ENCODE data around the gene P2RX7.

DNA sequence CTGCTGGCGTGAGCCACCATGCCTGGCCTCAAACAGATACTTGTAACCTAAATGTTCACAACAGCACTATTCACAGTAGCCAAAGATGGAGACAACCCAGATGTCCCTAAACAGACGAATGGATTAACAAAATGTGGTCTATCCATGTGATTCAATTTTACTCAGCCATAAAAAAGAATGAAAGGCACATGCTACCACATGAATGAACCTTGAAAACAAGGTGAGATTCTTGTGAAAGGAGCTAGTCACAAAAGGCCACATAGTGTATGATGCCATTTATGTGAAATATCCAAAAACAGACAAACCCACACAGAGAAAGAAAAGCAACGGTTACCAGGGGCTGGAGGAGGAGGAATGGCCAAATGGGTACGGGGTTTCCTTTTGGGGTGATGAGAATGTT is 19.6 kb upstream of the P2RX7 start:
- TF ChIP-seq, protein P1, sequence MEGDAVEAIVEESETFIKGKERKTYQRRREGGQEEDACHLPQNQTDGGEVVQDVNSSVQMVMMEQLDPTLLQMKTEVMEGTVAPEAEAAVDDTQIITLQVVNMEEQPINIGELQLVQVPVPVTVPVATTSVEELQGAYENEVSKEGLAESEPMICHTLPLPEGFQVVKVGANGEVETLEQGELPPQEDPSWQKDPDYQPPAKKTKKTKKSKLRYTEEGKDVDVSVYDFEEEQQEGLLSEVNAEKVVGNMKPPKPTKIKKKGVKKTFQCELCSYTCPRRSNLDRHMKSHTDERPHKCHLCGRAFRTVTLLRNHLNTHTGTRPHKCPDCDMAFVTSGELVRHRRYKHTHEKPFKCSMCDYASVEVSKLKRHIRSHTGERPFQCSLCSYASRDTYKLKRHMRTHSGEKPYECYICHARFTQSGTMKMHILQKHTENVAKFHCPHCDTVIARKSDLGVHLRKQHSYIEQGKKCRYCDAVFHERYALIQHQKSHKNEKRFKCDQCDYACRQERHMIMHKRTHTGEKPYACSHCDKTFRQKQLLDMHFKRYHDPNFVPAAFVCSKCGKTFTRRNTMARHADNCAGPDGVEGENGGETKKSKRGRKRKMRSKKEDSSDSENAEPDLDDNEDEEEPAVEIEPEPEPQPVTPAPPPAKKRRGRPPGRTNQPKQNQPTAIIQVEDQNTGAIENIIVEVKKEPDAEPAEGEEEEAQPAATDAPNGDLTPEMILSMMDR (IDR thresholded peaks at IDR 0.05 in 2 of 3, conservative IDR thresholded peaks at IDR 0.05 in 1 of 3; ENCODE audit: insufficient read depth in 2 of 3, low read depth in 1 of 3, low read length in 3 of 3), result no peak
- no peak for TF ChIP-seq NELFE (IDR thresholded peaks at IDR 0.05; ENCODE audit: insufficient read depth, insufficient read length)
- no peak for TF ChIP-seq POLR2AphosphoS5 (IDR thresholded peaks at IDR 0.05; ENCODE audit: control insufficient read depth, insufficient read depth, low read depth, low read length)
- TF ChIP-seq CBX5 (IDR thresholded peaks at IDR 0.05; ENCODE audit: borderline replicate concordance, low read depth), result no peak
- TF ChIP-seq ZNF778 (CRISPR knock-in tag; IDR thresholded peaks at IDR 0.05), result no peak
- TF ChIP-seq, protein P2, sequence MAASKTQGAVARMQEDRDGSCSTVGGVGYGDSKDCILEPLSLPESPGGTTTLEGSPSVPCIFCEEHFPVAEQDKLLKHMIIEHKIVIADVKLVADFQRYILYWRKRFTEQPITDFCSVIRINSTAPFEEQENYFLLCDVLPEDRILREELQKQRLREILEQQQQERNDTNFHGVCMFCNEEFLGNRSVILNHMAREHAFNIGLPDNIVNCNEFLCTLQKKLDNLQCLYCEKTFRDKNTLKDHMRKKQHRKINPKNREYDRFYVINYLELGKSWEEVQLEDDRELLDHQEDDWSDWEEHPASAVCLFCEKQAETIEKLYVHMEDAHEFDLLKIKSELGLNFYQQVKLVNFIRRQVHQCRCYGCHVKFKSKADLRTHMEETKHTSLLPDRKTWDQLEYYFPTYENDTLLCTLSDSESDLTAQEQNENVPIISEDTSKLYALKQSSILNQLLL (CRISPR knock-in tag; IDR thresholded peaks at IDR 0.05; ENCODE audit: borderline replicate concordance), result no peak
- TF ChIP-seq MYBL2 (IDR thresholded peaks at IDR 0.05; ENCODE audit: low read depth), result no peak
- TF ChIP-seq MYBL2 (CRISPR knock-in tag; IDR thresholded peaks at IDR 0.05; ENCODE audit: borderline replicate concordance), result no peak
- no peak for TF ChIP-seq EP300 (IDR thresholded peaks at IDR 0.05; ENCODE audit: low read length)
- TF ChIP-seq, protein P3, sequence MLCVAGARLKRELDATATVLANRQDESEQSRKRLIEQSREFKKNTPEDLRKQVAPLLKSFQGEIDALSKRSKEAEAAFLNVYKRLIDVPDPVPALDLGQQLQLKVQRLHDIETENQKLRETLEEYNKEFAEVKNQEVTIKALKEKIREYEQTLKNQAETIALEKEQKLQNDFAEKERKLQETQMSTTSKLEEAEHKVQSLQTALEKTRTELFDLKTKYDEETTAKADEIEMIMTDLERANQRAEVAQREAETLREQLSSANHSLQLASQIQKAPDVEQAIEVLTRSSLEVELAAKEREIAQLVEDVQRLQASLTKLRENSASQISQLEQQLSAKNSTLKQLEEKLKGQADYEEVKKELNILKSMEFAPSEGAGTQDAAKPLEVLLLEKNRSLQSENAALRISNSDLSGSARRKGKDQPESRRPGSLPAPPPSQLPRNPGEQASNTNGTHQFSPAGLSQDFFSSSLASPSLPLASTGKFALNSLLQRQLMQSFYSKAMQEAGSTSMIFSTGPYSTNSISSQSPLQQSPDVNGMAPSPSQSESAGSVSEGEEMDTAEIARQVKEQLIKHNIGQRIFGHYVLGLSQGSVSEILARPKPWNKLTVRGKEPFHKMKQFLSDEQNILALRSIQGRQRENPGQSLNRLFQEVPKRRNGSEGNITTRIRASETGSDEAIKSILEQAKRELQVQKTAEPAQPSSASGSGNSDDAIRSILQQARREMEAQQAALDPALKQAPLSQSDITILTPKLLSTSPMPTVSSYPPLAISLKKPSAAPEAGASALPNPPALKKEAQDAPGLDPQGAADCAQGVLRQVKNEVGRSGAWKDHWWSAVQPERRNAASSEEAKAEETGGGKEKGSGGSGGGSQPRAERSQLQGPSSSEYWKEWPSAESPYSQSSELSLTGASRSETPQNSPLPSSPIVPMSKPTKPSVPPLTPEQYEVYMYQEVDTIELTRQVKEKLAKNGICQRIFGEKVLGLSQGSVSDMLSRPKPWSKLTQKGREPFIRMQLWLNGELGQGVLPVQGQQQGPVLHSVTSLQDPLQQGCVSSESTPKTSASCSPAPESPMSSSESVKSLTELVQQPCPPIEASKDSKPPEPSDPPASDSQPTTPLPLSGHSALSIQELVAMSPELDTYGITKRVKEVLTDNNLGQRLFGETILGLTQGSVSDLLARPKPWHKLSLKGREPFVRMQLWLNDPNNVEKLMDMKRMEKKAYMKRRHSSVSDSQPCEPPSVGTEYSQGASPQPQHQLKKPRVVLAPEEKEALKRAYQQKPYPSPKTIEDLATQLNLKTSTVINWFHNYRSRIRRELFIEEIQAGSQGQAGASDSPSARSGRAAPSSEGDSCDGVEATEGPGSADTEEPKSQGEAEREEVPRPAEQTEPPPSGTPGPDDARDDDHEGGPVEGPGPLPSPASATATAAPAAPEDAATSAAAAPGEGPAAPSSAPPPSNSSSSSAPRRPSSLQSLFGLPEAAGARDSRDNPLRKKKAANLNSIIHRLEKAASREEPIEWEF (CRISPR knock-in tag; IDR thresholded peaks at IDR 0.05), result no peak
- no peak for TF ChIP-seq CEBPB (tag; IDR thresholded peaks at IDR 0.05)
